ENCODE results near the gene CYP46A1.

The CYP46A1 gene

GRCh38 chr14:99685151-99685591 is 1.1 kb downstream of the CYP46A1 start:
- H3K27ac ChIP-seq: no peak overlapping the region
- peaks cover 91% of the 10 kb centered on the region for H3K27me3 ChIP-seq
- no peaks in the 10 kb centered on the region for H3K9me3 ChIP-seq
- H3K4me1 ChIP-seq (ENCODE audit: control insufficient read depth in 1 of 2, insufficient read depth in 1 of 2, low read depth in 1 of 2, low read length in 1 of 2): peaks cover 12 to 18% of the 10 kb centered on the region in 2 experiments
- H3K4me3 ChIP-seq (ENCODE audit: low read depth in 1 of 2, low read length in 1 of 2): no peak overlapping the region
- no peak for TF ChIP-seq CTCF (IDR thresholded peaks at IDR 0.05)
- H3K36me3 ChIP-seq: no peaks in the 10 kb centered on the region

DNA sequence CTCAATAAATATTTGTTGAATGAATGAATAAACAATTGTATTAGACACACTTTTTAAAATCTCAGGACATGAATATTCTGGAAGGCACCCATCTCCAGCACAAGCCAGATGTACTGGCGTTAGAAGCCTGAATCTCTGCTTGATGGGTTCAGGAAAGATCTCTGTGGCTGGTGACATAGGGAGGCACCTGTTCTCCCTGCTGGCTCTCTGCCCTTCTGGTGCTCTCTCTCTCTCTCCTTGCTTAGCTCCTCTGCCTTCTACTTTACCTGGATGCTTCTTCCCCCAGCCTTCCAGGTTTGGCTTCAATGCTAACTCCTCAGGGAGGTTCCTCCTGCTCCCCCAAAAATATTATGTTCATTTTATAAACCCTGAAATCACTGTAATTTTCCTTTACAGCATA is 1.5 kb downstream of the CYP46A1 start:
- H3K27me3 ChIP-seq: peaks cover 95% of the 10 kb centered on the region
- H3K9me3 ChIP-seq: no peaks in the 10 kb centered on the region
- H3K36me3 ChIP-seq: no peaks in the 10 kb centered on the region
- H3K4me3 ChIP-seq (ENCODE audit: low read depth in 1 of 2, low read length in 1 of 2): no peak overlapping the region
- no peak overlapping the region for H3K27ac ChIP-seq
- peaks cover 12 to 18% of the 10 kb centered on the region in 2 experiments for H3K4me1 ChIP-seq (ENCODE audit: control insufficient read depth in 1 of 2, insufficient read depth in 1 of 2, low read depth in 1 of 2, low read length in 1 of 2)
- TF ChIP-seq CTCF (IDR thresholded peaks at IDR 0.05): no peak

DNA sequence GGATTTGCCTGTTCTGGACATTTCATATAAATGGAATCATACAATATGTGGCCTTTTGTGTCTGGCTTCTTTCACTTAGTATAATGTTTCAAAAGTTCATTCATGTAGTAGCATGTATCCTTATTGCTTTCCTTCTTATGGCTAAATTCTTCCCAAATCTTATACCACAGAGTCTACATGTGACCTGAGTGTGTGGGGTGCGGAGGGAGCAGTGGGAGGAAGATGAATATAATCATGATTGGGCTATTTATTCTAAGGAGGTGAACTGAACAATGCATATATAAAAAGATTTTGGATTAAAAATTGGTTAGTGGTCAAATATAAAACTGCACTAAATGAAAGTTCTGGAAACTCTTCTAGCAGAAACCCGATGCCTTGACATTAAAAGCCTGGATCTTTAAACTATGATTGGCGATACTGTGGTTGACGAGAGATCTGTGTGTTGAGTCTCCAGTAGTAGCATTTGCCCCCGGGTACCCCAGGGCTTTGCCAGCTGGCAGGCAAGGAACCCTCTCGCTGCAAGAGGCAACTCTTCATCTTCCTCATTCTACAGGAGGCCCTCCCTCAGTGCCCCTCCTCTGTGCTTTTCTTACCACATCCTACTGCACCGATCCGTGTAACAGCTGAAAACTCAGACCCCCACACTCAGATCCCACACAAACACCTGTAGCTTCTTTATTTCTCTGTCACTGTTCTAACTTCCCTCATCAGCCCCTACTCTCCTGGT is 2.6 kb downstream of the CYP46A1 start:
- Histone ChIP-seq H3K27me3 (peaks cover 97% of the 10 kb centered on the region), H3K36me3 (no peaks in the 10 kb centered on the region), H3K27ac (no peak overlapping the region), H3K9me3 (no peaks in the 10 kb centered on the region), H3K4me1 (ENCODE audit: control insufficient read depth in 1 of 2, insufficient read depth in 1 of 2, low read depth in 1 of 2, low read length in 1 of 2) (peaks cover 12 to 18% of the 10 kb centered on the region in 2 experiments), H3K4me3 (ENCODE audit: low read depth in 1 of 2, low read length in 1 of 2) (no peak overlapping the region)
- TF ChIP-seq CTCF (IDR thresholded peaks at IDR 0.05): no peak

- Histone ChIP-seq H3K4me3 (ENCODE audit: low read depth in 1 of 2, low read length in 1 of 2) (no peak overlapping the region), H3K27ac (no peak overlapping the region), H3K36me3 (no peaks in the 10 kb centered on the region), H3K27me3 (peaks cover 100% of the 10 kb centered on the region), H3K9me3 (no peaks in the 10 kb centered on the region), H3K4me1 (ENCODE audit: control insufficient read depth in 1 of 2, insufficient read depth in 1 of 2, low read depth in 1 of 2, low read length in 1 of 2) (peaks cover 12 to 18% of the 10 kb centered on the region in 2 experiments)
- peak; percentile 44 for TF ChIP-seq CTCF (IDR thresholded peaks at IDR 0.05)
Measured at GRCh38 chr14:99687284-99688209, 3.4 kb downstream of the CYP46A1 start.

DNA sequence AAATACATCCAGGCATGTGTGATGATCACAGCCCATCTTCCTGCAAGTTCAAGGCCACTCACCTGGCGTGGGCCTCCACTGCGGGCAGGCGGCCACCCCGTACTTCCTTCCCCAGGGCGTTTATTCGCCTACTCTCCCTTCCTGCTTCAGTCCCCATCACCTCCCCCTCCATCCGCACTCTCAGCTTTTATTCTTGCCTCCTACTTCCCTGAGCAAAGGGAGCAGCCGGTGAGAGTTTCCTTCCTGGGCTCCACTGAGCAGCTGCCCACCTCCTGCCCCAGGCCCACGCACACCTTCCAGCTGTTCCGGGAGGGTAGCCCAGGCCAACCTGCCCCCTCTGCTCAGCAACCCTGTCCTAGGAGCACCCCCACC is 4.1 kb downstream of the CYP46A1 start:
- no peak overlapping the region for H3K4me3 ChIP-seq (ENCODE audit: low read depth in 1 of 2, low read length in 1 of 2)
- H3K4me1 ChIP-seq (ENCODE audit: control insufficient read depth in 1 of 2, insufficient read depth in 1 of 2, low read depth in 1 of 2, low read length in 1 of 2): peaks cover 8 to 12% of the 10 kb centered on the region in 2 experiments
- TF ChIP-seq CTCF (IDR thresholded peaks at IDR 0.05): no peak
- H3K27ac ChIP-seq: no peak overlapping the region
- H3K36me3 ChIP-seq: no peaks in the 10 kb centered on the region
- H3K27me3 ChIP-seq: peaks cover 99% of the 10 kb centered on the region
- H3K9me3 ChIP-seq: no peaks in the 10 kb centered on the region
